PFSK-1 (cell line): Measurements from ENCODE around the gene GALNTL6.

ENCODE experiments used
- POLR2AphosphoS5 ChIP-seq: IDR thresholded peaks from 2 replicates; pipeline ENCODE4 v1.6.1; 2012; ENCODE audit warnings: low read depth, mild to moderate bottlenecking, control low read depth, low read length, moderate library complexity
- SIN3A ChIP-seq: IDR thresholded peaks from 2 replicates; pipeline ENCODE4 v1.6.1; 2012; ENCODE audit warnings: mild to moderate bottlenecking, low read length, moderate library complexity, borderline replicate concordance; ENCODE audit not compliant: insufficient read depth
- TF ChIP-seq, protein P1 (sequence below), 2 experiments: IDR thresholded peaks; 2 replicates each; pipeline versions ENCODE4 v1.6.1 to v1.8.0; 2011 to 2012; ENCODE audit warnings: low read depth in 2 of 2, low read length in 2 of 2, control low read depth in 1 of 2, inconsistent platforms in 1 of 2, mild to moderate bottlenecking in 1 of 2, moderate library complexity in 1 of 2; ENCODE audit not compliant: insufficient read depth in 1 of 2

DNA sequence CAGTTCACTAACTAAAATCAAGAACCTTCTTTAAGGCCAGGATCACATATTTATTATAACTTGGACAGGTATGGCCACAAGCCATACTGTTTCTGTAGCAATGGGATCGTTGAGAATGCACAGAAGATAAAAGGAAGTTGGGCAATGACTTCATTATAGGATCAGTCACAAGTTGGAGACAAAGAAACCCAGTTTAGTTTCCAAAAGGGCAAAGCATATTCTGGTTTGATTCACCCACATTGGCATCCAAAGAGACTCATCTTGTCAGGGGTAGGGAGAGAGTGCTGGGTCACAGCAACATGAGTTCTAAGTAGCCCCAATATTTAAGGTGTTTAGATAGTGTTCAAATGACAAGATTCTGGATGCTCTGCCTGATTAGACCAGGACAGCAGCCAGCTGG, 1038.3 kb downstream of the GALNTL6 start:
- TF ChIP-seq POLR2AphosphoS5 (no peak), SIN3A (no peak)
- TF ChIP-seq, protein P1, sequence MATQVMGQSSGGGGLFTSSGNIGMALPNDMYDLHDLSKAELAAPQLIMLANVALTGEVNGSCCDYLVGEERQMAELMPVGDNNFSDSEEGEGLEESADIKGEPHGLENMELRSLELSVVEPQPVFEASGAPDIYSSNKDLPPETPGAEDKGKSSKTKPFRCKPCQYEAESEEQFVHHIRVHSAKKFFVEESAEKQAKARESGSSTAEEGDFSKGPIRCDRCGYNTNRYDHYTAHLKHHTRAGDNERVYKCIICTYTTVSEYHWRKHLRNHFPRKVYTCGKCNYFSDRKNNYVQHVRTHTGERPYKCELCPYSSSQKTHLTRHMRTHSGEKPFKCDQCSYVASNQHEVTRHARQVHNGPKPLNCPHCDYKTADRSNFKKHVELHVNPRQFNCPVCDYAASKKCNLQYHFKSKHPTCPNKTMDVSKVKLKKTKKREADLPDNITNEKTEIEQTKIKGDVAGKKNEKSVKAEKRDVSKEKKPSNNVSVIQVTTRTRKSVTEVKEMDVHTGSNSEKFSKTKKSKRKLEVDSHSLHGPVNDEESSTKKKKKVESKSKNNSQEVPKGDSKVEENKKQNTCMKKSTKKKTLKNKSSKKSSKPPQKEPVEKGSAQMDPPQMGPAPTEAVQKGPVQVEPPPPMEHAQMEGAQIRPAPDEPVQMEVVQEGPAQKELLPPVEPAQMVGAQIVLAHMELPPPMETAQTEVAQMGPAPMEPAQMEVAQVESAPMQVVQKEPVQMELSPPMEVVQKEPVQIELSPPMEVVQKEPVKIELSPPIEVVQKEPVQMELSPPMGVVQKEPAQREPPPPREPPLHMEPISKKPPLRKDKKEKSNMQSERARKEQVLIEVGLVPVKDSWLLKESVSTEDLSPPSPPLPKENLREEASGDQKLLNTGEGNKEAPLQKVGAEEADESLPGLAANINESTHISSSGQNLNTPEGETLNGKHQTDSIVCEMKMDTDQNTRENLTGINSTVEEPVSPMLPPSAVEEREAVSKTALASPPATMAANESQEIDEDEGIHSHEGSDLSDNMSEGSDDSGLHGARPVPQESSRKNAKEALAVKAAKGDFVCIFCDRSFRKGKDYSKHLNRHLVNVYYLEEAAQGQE (IDR thresholded peaks at IDR 0.05; ENCODE audit: insufficient read depth in 1 of 2, low read depth in 2 of 2, low read length in 2 of 2): no peak
